ENCODE data around the gene LYRM4. TPM values are rescaled to one million over a fixed set of nuclear protein-coding genes. Genes with fewer than 3 reads are reported as not detected.

The LYRM4 gene
- total RNA-seq, 1 donor from 2014 or later = 21.6 TPM

DNA sequence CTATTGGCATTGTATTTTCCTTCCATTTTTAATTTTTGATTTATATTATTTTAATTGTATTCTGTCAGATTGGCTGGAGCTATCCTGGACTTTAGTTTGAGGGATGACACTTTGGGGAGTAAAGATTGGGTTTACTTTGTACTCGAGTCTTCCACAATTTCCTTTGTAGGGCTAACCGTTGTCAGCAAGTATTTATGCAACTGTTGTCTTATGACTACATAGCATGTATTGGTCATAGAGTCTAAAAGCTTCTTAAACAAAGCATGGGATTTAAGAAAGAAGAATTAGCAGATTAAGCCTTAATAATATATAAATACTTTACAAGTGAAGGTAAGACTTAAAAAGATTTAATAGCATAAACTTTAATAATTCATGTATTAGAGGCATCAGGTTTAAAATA, 20.2 kb upstream of the LYRM4 start:
- DNase-seq (ENCODE audit: low spot score) = no peak

GRCh38 chr6:5279891-5280338, 19.2 kb upstream of the LYRM4 start:
- no peak for DNase-seq (ENCODE audit: low spot score)

DNA sequence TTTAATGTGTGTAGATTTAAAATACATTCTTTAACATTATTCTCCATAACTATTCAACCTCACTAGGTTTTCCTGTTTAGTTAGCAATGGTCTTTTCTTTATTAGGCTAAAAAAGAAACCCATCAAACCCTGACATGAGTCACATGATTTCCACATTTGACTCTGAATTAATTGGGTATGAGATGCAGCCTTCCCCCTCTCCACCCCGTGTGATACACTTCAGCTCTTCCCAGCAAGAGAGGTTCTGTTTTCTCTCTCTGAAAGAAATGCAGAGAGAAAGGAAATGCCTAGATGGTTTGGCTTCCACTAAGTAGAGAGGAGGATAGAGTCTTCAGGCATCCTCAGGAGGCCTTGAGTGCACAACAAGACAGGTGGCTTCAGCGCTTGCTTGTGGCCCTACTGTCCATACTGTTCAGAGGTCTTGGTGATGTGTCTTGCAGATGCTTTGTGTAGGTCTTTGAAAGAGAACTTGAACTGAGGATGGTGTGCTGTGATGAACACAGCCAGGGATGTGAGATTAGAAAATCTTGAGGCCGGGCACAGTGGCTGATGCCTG, 17.9 kb upstream of the LYRM4 start:
- no peak for DNase-seq (ENCODE audit: low spot score)

- DNase-seq (ENCODE audit: low spot score) = no peak
These were observed 17.3 kb upstream of the LYRM4 start for GRCh38 chr6:5278047-5278446.

DNA sequence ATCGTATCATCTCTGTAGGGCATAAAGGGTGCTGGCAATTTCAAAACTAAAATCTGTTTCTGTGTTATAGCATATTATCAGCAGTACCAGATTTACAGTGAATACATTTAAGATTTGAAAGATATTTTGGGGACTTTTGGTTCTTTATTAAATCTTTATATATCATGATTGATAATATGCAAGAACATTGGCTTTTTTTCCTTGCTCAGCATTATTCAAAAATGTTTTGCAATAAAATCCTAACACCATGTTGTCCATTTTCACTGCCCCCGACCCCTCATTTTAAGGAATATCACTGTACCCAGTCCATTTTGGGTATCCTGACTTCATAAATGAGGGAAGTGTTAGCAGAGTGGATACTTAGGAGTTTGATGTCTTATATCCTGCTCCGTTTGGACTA, 16.8 kb upstream of the LYRM4 start:
- no peak for DNase-seq (ENCODE audit: low spot score)

- no peak for DNase-seq (ENCODE audit: low spot score)
These were observed 15.8 kb upstream of the LYRM4 start for GRCh38 chr6:5276581-5276980.

DNA sequence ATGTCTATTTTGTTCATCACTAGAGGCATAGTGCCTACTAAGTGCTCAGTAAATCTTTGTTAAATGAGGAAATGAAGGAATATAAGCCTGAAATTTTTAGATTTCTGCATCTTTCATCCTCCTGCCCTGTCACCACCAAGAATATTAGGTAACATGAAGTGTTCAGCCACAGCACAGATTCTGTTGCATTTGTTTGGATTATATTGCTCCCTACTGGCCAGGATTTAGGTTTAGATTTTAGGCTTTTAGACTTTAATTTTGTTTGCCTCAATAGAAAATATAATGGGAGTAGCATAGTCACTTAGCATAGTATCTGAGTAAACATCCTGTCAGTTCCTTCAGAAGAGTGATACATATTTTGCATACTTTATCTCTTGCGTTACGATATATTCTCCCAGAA, 14.7 kb upstream of the LYRM4 start:
- DNase-seq (ENCODE audit: low spot score) = no peak

DNA sequence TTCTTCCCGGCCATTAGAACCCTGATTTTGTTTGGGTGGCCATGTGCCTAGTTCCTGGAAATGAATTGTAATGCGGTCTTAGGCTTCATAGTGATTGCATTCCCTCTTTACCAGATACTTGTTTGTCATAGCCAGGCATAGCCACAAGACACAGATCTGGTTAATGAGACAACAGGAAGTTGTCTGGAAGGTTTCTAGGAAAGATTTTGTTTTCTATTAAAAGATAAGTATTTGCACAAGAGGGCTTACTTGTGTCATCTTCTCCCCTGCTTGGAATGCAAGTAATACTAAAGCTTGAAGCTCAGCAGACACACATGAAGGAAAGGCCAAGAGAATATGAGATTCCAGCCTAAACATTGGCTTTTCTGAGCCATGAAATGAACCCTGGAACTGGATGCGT, 13.5 kb upstream of the LYRM4 start:
- DNase-seq (ENCODE audit: low spot score) = no peak

DNA sequence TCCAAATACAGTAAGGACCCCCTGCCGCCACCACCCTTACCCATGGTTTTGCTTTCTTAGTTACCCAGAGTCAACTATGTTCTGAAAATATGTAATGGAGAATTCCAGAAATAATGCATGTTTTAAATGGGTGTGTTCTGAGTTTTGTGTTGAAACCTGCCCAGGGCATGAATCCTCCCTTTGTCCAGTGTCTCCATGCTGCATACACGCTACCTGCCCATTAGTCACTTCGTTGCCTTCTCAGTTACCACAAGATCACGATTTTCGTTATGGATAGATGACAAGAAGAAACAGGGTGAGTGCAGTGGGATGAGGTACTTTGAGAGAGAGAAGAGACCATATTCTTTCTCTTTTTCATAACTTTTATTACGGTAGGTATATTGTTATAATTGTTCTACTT, 11.2 kb upstream of the LYRM4 start:
- DNase-seq (ENCODE audit: low spot score) = no peak

DNA sequence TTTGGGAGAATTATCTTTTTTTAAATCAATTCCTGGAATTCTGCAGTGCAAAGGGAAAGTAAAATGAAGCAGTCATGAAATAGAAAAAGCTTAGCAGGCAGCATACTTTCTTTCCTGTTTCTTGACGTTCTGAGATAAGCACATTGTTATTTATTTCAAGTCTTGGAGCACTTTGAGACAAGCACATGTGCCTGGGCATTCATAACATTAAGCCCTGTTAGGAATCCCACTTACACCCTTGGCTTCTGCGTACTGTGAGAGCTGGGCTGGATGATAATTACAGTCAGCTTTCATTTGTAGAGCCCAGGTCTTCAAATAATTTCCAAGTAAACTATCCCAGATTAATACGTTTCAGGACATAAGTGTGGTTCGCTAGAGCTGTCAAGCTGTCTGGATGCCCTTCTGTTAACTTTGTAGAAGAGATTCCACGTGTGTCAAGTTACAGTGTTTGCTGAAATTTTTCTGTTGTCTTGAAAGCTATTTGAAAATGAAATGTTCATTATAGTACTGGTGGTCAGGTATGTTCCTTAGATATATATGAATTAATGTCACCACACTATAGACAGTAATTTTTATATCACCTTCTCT, 9.4 kb upstream of the LYRM4 start:
- DNase-seq (ENCODE audit: low spot score) = no peak

GRCh38 chr6:5266423-5266822, 5.7 kb upstream of the LYRM4 start:
- no peak for DNase-seq (ENCODE audit: low spot score)

DNA sequence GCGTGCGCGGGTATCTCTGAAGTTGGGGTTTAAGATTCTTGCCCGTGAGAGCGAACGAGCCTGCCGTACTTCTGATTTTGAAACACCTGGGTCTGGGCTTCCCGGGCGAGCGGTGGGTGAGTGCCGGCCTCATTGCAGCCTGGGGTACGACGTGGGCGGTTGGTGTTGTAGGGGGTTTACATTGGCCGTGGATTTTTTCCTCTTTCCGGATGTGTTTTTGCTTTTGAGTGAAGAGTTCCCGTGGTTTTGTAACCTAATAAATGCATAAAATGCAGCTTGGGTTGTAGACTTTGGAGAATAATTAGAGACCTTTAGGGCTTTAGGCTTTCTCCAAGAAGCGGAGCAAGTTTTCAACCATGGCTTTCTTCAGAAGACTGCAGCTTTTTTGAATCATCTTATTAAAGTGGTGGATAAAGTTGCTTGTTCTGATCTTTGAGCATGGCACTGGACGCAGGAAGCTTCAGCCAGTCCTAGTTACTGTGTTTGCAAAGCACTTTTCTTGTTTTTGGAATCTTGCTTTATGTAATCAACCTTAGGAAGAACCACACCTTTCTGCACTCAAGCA, 877 bp upstream of the LYRM4 start:
- DNase-seq (ENCODE audit: low spot score) = no peak

GRCh38 chr6:5260111-5260620, 584 bp downstream of the LYRM4 start:
- DNase-seq (ENCODE audit: low spot score) = peak; percentile 54

GRCh38 chr6:5259428-5259827, 1.3 kb downstream of the LYRM4 start:
- DNase-seq (ENCODE audit: low spot score) = no peak

GRCh38 chr6:5257400-5257799, 3.4 kb downstream of the LYRM4 start:
- DNase-seq (ENCODE audit: low spot score) = no peak

GRCh38 chr6:5256952-5257351, 3.8 kb downstream of the LYRM4 start:
- DNase-seq (ENCODE audit: low spot score) = no peak

DNA sequence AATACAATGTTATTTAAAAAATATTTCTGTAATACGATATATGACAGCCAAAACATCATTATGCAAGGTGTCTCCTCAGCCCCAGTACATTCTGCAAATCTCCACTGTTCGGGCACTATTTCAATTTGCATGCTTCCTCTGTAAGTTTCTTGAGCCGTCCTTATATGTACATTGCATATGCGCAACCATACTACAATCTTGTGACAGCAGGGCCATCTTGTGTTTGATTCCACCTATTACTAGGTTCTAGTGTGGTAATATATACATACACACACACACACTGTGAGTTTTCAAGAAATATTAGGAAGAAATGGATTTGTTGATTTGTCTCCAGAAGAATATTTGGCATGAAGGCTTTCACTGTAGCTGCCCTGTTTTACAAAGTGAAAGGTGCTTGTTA, 9.8 kb downstream of the LYRM4 start:
- no peak for DNase-seq (ENCODE audit: low spot score)

DNA sequence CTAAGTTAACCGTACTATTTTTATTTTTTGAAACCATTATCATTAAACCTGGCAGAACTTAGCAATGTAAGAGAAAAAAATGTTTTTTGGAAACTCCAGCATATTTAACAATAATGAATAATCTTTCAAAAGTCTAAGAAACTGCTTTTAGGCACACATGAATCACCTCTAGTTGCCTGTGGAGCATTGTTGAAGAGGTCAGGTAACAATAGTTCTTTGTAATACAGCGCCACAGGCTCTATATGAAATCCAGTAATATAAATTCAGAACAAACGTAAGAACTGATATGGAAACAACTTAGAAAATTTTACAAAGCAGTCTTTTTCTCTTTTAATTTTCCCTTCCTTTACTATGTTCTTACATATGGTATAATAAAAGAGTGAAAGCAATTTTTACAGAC, 10.3 kb downstream of the LYRM4 start:
- DNase-seq (ENCODE audit: low spot score) = no peak

DNA sequence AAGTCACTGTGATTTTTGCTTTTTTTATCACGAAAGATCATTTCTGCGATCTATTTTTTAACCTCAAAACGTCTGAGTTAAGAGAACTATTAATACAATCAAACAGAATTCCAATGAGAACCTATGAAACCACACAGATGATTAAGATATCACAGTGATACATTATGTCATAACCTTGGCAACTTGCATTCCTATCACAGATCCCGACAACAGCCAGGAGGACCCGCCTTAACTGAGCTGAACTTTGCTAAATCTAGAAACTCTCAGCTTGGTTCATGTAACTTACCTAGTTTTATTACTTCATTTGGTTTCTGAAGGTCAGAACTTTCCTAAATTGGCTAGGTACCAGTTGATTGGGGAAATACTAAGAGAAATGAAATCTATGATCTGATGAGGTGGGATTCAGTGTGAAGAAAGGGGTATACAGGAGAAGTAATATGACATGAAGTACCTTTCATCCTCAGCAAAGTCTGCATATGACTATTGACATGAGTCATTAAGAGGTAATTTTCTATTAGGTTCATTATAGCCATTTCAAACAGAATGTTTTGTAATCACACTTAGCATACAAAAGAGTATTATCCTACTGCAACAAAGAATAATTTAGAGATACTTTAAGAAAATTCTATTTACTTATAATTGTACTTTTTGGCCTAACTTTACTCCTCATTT, 11.2 kb downstream of the LYRM4 start:
- no peak for DNase-seq (ENCODE audit: low spot score)

GRCh38 chr6:5248302-5249098, 12.2 kb downstream of the LYRM4 start:
- DNase-seq (ENCODE audit: low spot score) = no peak

DNA sequence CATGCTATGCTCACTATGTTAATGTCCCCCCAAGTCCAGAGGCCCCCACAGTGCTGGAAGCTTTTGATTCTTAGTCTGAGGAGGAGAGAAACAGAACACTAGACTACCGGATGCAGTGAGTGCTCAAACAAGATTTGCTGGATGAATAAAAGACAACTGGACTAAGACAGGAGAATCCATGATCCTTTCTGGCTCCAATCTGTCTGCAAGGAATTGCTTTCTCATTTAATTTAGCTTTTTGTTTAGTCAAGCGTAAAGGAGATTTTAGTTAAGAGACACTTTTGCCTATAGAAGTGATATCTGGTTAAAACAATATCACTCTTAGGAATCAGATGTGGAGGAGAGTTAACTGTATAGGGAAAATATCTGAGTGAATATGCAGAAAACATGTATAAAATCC, 13.5 kb downstream of the LYRM4 start:
- DNase-seq (ENCODE audit: low spot score) = no peak
